OCI-LY7 (cell line): ENCODE results near the gene MAP4. TPM values are rescaled to one million over a fixed set of nuclear protein-coding genes. Genes with fewer than 3 reads are reported as not detected.

ENCODE experiments used
- BruUV-seq: library from RNA; stranded (reverse); fragments of 400-500 nt; replicated peaks from 2 replicates; lab custom pipeline; 2021; lab: Mats Ljungman, UMichigan
- CTCF ChIA-PET: fragments of 300-600 bp; sonication (Branson Sonifier 250); formaldehyde crosslinking; loops from one replicate; lab custom pipeline; 2022; ENCODE audit warnings: antibody characterized with exemption; ENCODE audit not compliant: unreplicated experiment; lab: Charles Lee
- POLR2A ChIA-PET: fragments of 300-600 bp; sonication (Branson Sonifier 250); formaldehyde crosslinking; loops from one replicate; lab custom pipeline; 2022; ENCODE audit warnings: antibody characterized with exemption; lab: Charles Lee
- DNase-seq: peaks from one replicate; pipeline ENCODE4 v3.0.0-alpha.2; 2015; ENCODE audit warnings: low spot score
- H2AFZ ChIP-seq: fragments of 200-600 bp; sonication (generic), shearing (Covaris generic); 2 replicates; pipeline ENCODE4 v1.6.1; 2014; ENCODE audit warnings: mild to moderate bottlenecking, antibody characterized with exemption, low read length, moderate library complexity
- H3K27ac ChIP-seq: fragments of 200-600 bp; sonication (generic); 2 replicates; pipeline ENCODE4 v1.5.1; 2014; ENCODE audit warnings: mixed run types, low read depth, mild to moderate bottlenecking, moderate library complexity, low read length, inconsistent platforms; ENCODE audit not compliant: poor library complexity, severe bottlenecking
- H3K36me3 ChIP-seq: fragments of 200-600 bp; sonication (generic); 2 replicates; pipeline ENCODE4 v1.6.1; 2014; ENCODE audit warnings: mild to moderate bottlenecking, antibody characterized with exemption, low read length, moderate library complexity, mixed read lengths; ENCODE audit not compliant: insufficient read depth
- H3K4me1 ChIP-seq: fragments of 200-600 bp; sonication (generic); 2 replicates; pipeline ENCODE4 v1.5.1; 2014; ENCODE audit warnings: mild to moderate bottlenecking, low read length; ENCODE audit not compliant: insufficient read depth, poor library complexity, severe bottlenecking
- H3K4me2 ChIP-seq: fragments of 200-600 bp; sonication (generic); 2 replicates; pipeline ENCODE4 v1.6.1; 2014; ENCODE audit warnings: mild to moderate bottlenecking, low read length
- H3K4me3 ChIP-seq: fragments of 200-600 bp; sonication (generic); 2 replicates; pipeline ENCODE4 v1.5.1; 2014; ENCODE audit warnings: mild to moderate bottlenecking, low read depth, low read length; ENCODE audit not compliant: poor library complexity, severe bottlenecking
- H3K79me2 ChIP-seq: fragments of 200-600 bp; sonication (generic); 2 replicates; pipeline ENCODE4 v1.6.1; 2016; ENCODE audit warnings: low read depth, mild to moderate bottlenecking, low read length, moderate library complexity, mixed read lengths; ENCODE audit not compliant: insufficient read depth
- H3K9me2 ChIP-seq: fragments of 200-600 bp; sonication (generic); 2 replicates; pipeline ENCODE4 v1.6.1; 2016; ENCODE audit warnings: mild to moderate bottlenecking, low read length, mixed read lengths; ENCODE audit not compliant: insufficient read depth
- H3K9me3 ChIP-seq: fragments of 200-600 bp; sonication (generic); 2 replicates; pipeline ENCODE4 v1.6.1; 2014; ENCODE audit warnings: mild to moderate bottlenecking, mixed run types, low read length, mixed read lengths
- H4K20me1 ChIP-seq: fragments of 200-600 bp; sonication (generic); 2 replicates; pipeline ENCODE4 v1.6.1; 2014; ENCODE audit warnings: mild to moderate bottlenecking, antibody characterized with exemption, low read length, moderate library complexity, mixed read lengths; ENCODE audit not compliant: insufficient read depth
- CTCF ChIP-seq: fragments of 200-600 bp; sonication (generic); conservative IDR thresholded peaks from 2 replicates; pipeline ENCODE4 v1.5.1; 2014; ENCODE audit warnings: mild to moderate bottlenecking, antibody characterized with exemption, low read length, moderate library complexity, mixed read lengths
- EZH2phosphoT487 ChIP-seq: fragments of 200-600 bp; sonication (generic); IDR thresholded peaks from 2 replicates; pipeline ENCODE4 v1.6.1; 2018; ENCODE audit warnings: low read depth, borderline replicate concordance, mild to moderate bottlenecking, mixed run types, antibody characterized with exemption, low read length, moderate library complexity, mixed read lengths
- intact Hi-C: fragments of 100-400 bp; cut with micrococcal nuclease; formaldehyde crosslinking; loops from one replicate; pipeline ENCODE4 v1.10.0; 2022; ENCODE audit not compliant: unreplicated experiment
- total RNA-seq, 2 experiments: library from RNA; depleted of rRNA in 1 of 2; stranded (reverse); fragments of >200 nt in 1 of 2; shearing (Covaris generic) in 1 of 2; gene quantifications; 2 replicates each; pipeline ENCODE4 v1.2.3, GENCODE V29; 2014 to 2022

The MAP4 gene
- total RNA-seq, 2 experiments from 2014 or later = 26.1 to 78.4 TPM

- Histone ChIP-seq H4K20me1 (no peaks in the 10 kb centered on the region), H3K9me3 (no peaks in the 10 kb centered on the region), H3K36me3 (no peaks in the 10 kb centered on the region), H3K4me2 (no peak overlapping the region), H3K9me2 (no peaks in the 10 kb centered on the region), H3K27ac (no peak overlapping the region), H3K4me3 (no peak overlapping the region), H3K79me2 (no peaks in the 10 kb centered on the region), H3K4me1 (no peaks in the 10 kb centered on the region), H2AFZ (no peak overlapping the region)
- DNase-seq = no peak
- ChIA-PET POLR2A (interaction anchor here (0.6 kb wide), 1 partner anchor 1829 kb away, joined by 3 read pairs; no protein-coding TSS in a partner anchor), CTCF (no interaction called here)
- TF ChIP-seq EZH2phosphoT487 (no peak), CTCF (no peak)
- BruUV-seq = no TSS peak
- intact Hi-C loops = no loop called here
Observed at GRCh38 chr3:47902746-47903145, 113.5 kb downstream of the MAP4 start.

GRCh38 chr3:47901280-47901833 is 114.9 kb downstream of the MAP4 start:
- H2AFZ ChIP-seq = no peak overlapping the region
- ChIA-PET CTCF (no interaction called here), POLR2A (interaction anchor here (0.9 kb wide), 1 partner anchor 11 kb away, joined by 3 read pairs; no protein-coding TSS in a partner anchor)
- H3K4me1 ChIP-seq = no peaks in the 10 kb centered on the region
- H3K9me2 ChIP-seq = no peaks in the 10 kb centered on the region
- no TSS peak for BruUV-seq
- no peak overlapping the region for H3K4me3 ChIP-seq
- no peak overlapping the region for H3K4me2 ChIP-seq
- H3K9me3 ChIP-seq = no peaks in the 10 kb centered on the region
- no peak overlapping the region for H3K27ac ChIP-seq
- H3K36me3 ChIP-seq = no peaks in the 10 kb centered on the region
- no peaks in the 10 kb centered on the region for H4K20me1 ChIP-seq
- intact Hi-C loops = no loop called here
- no peaks in the 10 kb centered on the region for H3K79me2 ChIP-seq
- TF ChIP-seq EZH2phosphoT487 (no peak), CTCF (no peak)
- no peak for DNase-seq

GRCh38 chr3:47899495-47900108 is 116.6 kb downstream of the MAP4 start:
- Histone ChIP-seq H3K9me2 (no peaks in the 10 kb centered on the region), H3K4me2 (no peak overlapping the region), H3K4me1 (no peaks in the 10 kb centered on the region), H3K79me2 (no peaks in the 10 kb centered on the region), H3K9me3 (no peaks in the 10 kb centered on the region), H3K36me3 (no peaks in the 10 kb centered on the region), H2AFZ (no peak overlapping the region), H3K4me3 (no peak overlapping the region), H3K27ac (no peak overlapping the region), H4K20me1 (no peaks in the 10 kb centered on the region)
- POLR2A ChIA-PET = no interaction called here
- no peak for DNase-seq
- TF ChIP-seq EZH2phosphoT487 (no peak), CTCF (no peak)
- CTCF ChIA-PET = no interaction called here
- intact Hi-C loops = no loop called here
- TSS peak; percentile 25 for BruUV-seq
